GM12801 (cell line): Measurements from ENCODE around the gene PRPF8.
A peak's percentile ranks its signal among the peaks of the same experiment; 100 is the strongest.

ENCODE experiments used
- CTCF ChIP-seq: IDR thresholded peaks from one replicate; pipeline ENCODE4 v1.5.1; 2011; ENCODE audit warnings: control low read depth; ENCODE audit not compliant: insufficient read length; ENCODE audit errors: extremely low read depth

The PRPF8 gene

GRCh38 chr17:1658100-1658499, 26.6 kb downstream of the PRPF8 start:
- no peak for TF ChIP-seq CTCF

- no peak for TF ChIP-seq CTCF
Measured at GRCh38 chr17:1653735-1654134, 30.9 kb downstream of the PRPF8 start.

- TF ChIP-seq CTCF, result no peak
Measured at GRCh38 chr17:1651559-1651844, 33.2 kb downstream of the PRPF8 start.

GRCh38 chr17:1650731-1651558, 33.7 kb downstream of the PRPF8 start:
- no peak for TF ChIP-seq CTCF

- no peak for TF ChIP-seq CTCF
Measured at GRCh38 chr17:1649844-1650501, 34.7 kb downstream of the PRPF8 start, which contains the start of gene RILP. Gene RILP (minus strand): TSS chr17:1649866. CDS start chr17:1649804, 62 bp downstream.

- peak; percentile 86 for TF ChIP-seq CTCF
Measured at GRCh38 chr17:1648963-1649843, 35.5 kb downstream of the PRPF8 start.
